Muscle of leg (tissue), 11 donors: Measurements from ENCODE around the gene KHK. TPM values are rescaled to one million over a fixed set of nuclear protein-coding genes. Genes with fewer than 3 reads are reported as not detected.
"Not testable (repeated sequence)": the region's sequence is repeated elsewhere in the genome, so short reads cannot be mapped to it uniquely, and the experiment has no call there.

Source experiments
- DNase-seq: peaks from one replicate; pipeline ENCODE4 v3.0.0; 2013
- H3K27ac ChIP-seq: one replicate; pipeline ENCODE4 v1.5.1; 2013; ENCODE audit warnings: mild to moderate bottlenecking, low read length, control low read depth
- H3K27me3 ChIP-seq: one replicate; pipeline ENCODE4 v1.6.1; 2013; ENCODE audit warnings: low read length; ENCODE audit not compliant: control insufficient read depth, insufficient read depth
- H3K36me3 ChIP-seq: one replicate; pipeline ENCODE4 v1.6.1; 2013; ENCODE audit warnings: low read length; ENCODE audit not compliant: control insufficient read depth, insufficient read depth
- H3K4me1 ChIP-seq: one replicate; pipeline ENCODE4 v1.6.1; 2013; ENCODE audit warnings: low read length; ENCODE audit not compliant: control insufficient read depth, insufficient read depth
- H3K4me3 ChIP-seq: one replicate; pipeline ENCODE4 v1.5.1; 2013; ENCODE audit warnings: low read length, control low read depth
- H3K9me3 ChIP-seq: replicated peaks from 2 replicates; pipeline ENCODE4 v1.6.1; 2013; ENCODE audit warnings: low read depth, low read length; ENCODE audit not compliant: control insufficient read depth
- WGBS: methylation state at CpG from one replicate; pipeline ENCODE4 v1.1.5; 2013; ENCODE audit warnings: missing lambda C conversion rate; ENCODE audit not compliant: insufficient coverage; 5-methylcytosine and 5-hydroxymethylcytosine counted together
- polyA plus RNA-seq, 8 donors: library from polyadenylated mRNA; unstranded; fragments of 120-200 nt; gene quantifications; one replicate each; pipeline versions ENCODE4 v1.2.1 to v1.2.3, GENCODE V29; 2013; ENCODE audit warnings: inconsistent platforms in 1 of 8, low replicate concordance in 1 of 8; ENCODE audit not compliant: insufficient read length in 8 of 8, insufficient read depth in 1 of 8
- total RNA-seq: library from RNA; stranded (reverse); fragments of 120-200 nt; gene quantifications from one replicate; pipeline ENCODE4 v1.2.4, GENCODE V29; 2013

Gene KHK
- total and polyA plus RNA-seq, 9 donors = 1.5 to 11.4 (median 2.2) TPM

- no peak overlapping the region for H3K27ac ChIP-seq
- H3K27me3 ChIP-seq = no peaks in the 10 kb centered on the region
- H3K4me3 ChIP-seq = no peak overlapping the region
- DNase-seq = no peak
- no peaks in the 10 kb centered on the region for H3K9me3 ChIP-seq
- H3K4me1 ChIP-seq = peaks cover 10% of the 10 kb centered on the region
- H3K36me3 ChIP-seq = no peaks in the 10 kb centered on the region
- WGBS = 78% methylated on average over 3 of the region's 3 CpGs
Observed at GRCh38 chr2:27096748-27097297, 10.3 kb downstream of the KHK start.

GRCh38 chr2:27097341-27097740 is 10.8 kb downstream of the KHK start:
- no peak overlapping the region for H3K27ac ChIP-seq
- no peak for DNase-seq
- H3K4me1 ChIP-seq = peaks cover 10% of the 10 kb centered on the region
- no peaks in the 10 kb centered on the region for H3K36me3 ChIP-seq
- H3K27me3 ChIP-seq = no peaks in the 10 kb centered on the region
- 89% methylated on average over 11 of the region's 14 CpGs for WGBS
- H3K4me3 ChIP-seq = no peak overlapping the region
- no peaks in the 10 kb centered on the region for H3K9me3 ChIP-seq

- Histone ChIP-seq H3K4me3 (no peak overlapping the region), H3K27ac (no peak overlapping the region), H3K36me3 (no peaks in the 10 kb centered on the region), H3K27me3 (no peaks in the 10 kb centered on the region), H3K4me1 (peaks cover 10% of the 10 kb centered on the region), H3K9me3 (no peaks in the 10 kb centered on the region)
- WGBS = 83% methylated on average over 13 of the region's 19 CpGs
- no peak for DNase-seq
Observed at GRCh38 chr2:27099334-27099955, 12.9 kb downstream of the KHK start.

- Histone ChIP-seq H3K36me3 (no peaks in the 10 kb centered on the region), H3K4me1 (peaks cover 10% of the 10 kb centered on the region), H3K27ac (no peak overlapping the region), H3K27me3 (no peaks in the 10 kb centered on the region), H3K4me3 (no peak overlapping the region), H3K9me3 (no peaks in the 10 kb centered on the region)
- no peak for DNase-seq
- WGBS = 72% methylated on average over 9 of the region's 10 CpGs
Observed at GRCh38 chr2:27100036-27100435, 13.5 kb downstream of the KHK start.

GRCh38 chr2:27102329-27102728 is 15.8 kb downstream of the KHK start:
- 59% methylated on average over 2 of the region's 5 CpGs for WGBS

GRCh38 chr2:27105981-27106380 is 19.4 kb downstream of the KHK start:
- H3K4me3 ChIP-seq = no peak overlapping the region
- WGBS = no CpG with 5 or more reads among the region's 3 CpGs
- DNase-seq = no peak
- H3K36me3 ChIP-seq = no peaks in the 10 kb centered on the region
- no peaks in the 10 kb centered on the region for H3K4me1 ChIP-seq
- no peaks in the 10 kb centered on the region for H3K27me3 ChIP-seq
- no peak overlapping the region for H3K27ac ChIP-seq
- H3K9me3 ChIP-seq = no peaks in the 10 kb centered on the region

More at GRCh38 chr2:27102329-27102728, 15.8 kb downstream of the KHK start:
- H3K9me3 ChIP-seq = no peaks in the 10 kb centered on the region
- H3K27ac ChIP-seq = no peak overlapping the region
- no peak for DNase-seq
- H3K4me1 ChIP-seq = no peaks in the 10 kb centered on the region
- no peak overlapping the region for H3K4me3 ChIP-seq
- no peaks in the 10 kb centered on the region for H3K36me3 ChIP-seq
- H3K27me3 ChIP-seq = no peaks in the 10 kb centered on the region

- H3K27ac ChIP-seq = no peak overlapping the region
- no CpG with 5 or more reads among the region's 2 CpGs for WGBS
- no peaks in the 10 kb centered on the region for H3K4me1 ChIP-seq
- no peak overlapping the region for H3K4me3 ChIP-seq
- no peaks in the 10 kb centered on the region for H3K27me3 ChIP-seq
- DNase-seq = no peak
- no peaks in the 10 kb centered on the region for H3K36me3 ChIP-seq
- no peaks in the 10 kb centered on the region for H3K9me3 ChIP-seq
Observed at GRCh38 chr2:27108221-27108620, 21.6 kb downstream of the KHK start.

GRCh38 chr2:27109083-27109482 is 22.5 kb downstream of the KHK start:
- Histone ChIP-seq H3K4me1 (no peaks in the 10 kb centered on the region), H3K27me3 (no peaks in the 10 kb centered on the region), H3K4me3 (no peak overlapping the region), H3K27ac (no peak overlapping the region), H3K9me3 (no peaks in the 10 kb centered on the region), H3K36me3 (no peaks in the 10 kb centered on the region)
- DNase-seq = no peak
- WGBS = 80% methylated on average over 1 of the region's 3 CpGs

GRCh38 chr2:27110603-27111352 is 24.2 kb downstream of the KHK start:
- H3K36me3 ChIP-seq, H3K27me3 ChIP-seq, H3K4me1 ChIP-seq, H3K9me3 ChIP-seq, DNase-seq, H3K27ac ChIP-seq, H3K4me3 ChIP-seq: not testable (repeated sequence)
- WGBS = 67% methylated on average over 19 of the region's 24 CpGs

GRCh38 chr2:27111392-27112078 is 25.0 kb downstream of the KHK start:
- 92% methylated on average over 40 of the region's 49 CpGs for WGBS
- not testable (repeated sequence) for DNase-seq, H3K4me3 ChIP-seq

More at GRCh38 chr2:27111392-27112078, 25.0 kb downstream of the KHK start:
- H3K4me1 ChIP-seq, H3K27me3 ChIP-seq, H3K36me3 ChIP-seq, H3K27ac ChIP-seq, H3K9me3 ChIP-seq: not testable (repeated sequence)
